Mesenchymal stem cell (in vitro differentiated cells and primary cell): ENCODE results near the gene FLT3. TPM values are rescaled to one million over a fixed set of nuclear protein-coding genes. Genes with fewer than 3 reads are reported as not detected.
"Not testable (repeated sequence)": the region's sequence is repeated elsewhere in the genome, so short reads cannot be mapped to it uniquely, and the experiment has no call there.

Experiments used
- DNase-seq: peaks from one replicate; pipeline ENCODE4 v3.0.0-alpha.2; 2013
- H2AFZ ChIP-seq: one replicate; pipeline ENCODE4 v1.6.1; 2013; ENCODE audit warnings: low read depth, mild to moderate bottlenecking, control low read depth, inconsistent platforms, low read length, moderate library complexity
- H2AK5ac ChIP-seq: 2 replicates; pipeline ENCODE4 v1.6.1; 2013; ENCODE audit warnings: low read length, moderate library complexity, mild to moderate bottlenecking, inconsistent platforms; ENCODE audit not compliant: severe bottlenecking
- H2BK120ac ChIP-seq: one replicate; pipeline ENCODE4 v1.6.1; 2013; ENCODE audit warnings: low read depth, mild to moderate bottlenecking, inconsistent platforms, low read length, moderate library complexity
- H2BK12ac ChIP-seq, 2 experiments: one replicate each; pipeline ENCODE4 v1.6.1; 2013; ENCODE audit warnings: inconsistent platforms in 2 of 2, low read length in 2 of 2, mild to moderate bottlenecking in 2 of 2, moderate library complexity in 2 of 2, control low read depth in 1 of 2
- H2BK15ac ChIP-seq: one replicate; pipeline ENCODE4 v1.6.1; 2013; ENCODE audit warnings: mild to moderate bottlenecking, low read depth, inconsistent platforms; ENCODE audit not compliant: poor library complexity, severe bottlenecking
- H2BK5ac ChIP-seq: 2 replicates; pipeline ENCODE4 v1.6.1; 2013; ENCODE audit warnings: low read depth, mild to moderate bottlenecking, low read length, control low read depth, inconsistent platforms; ENCODE audit not compliant: poor library complexity, severe bottlenecking
- H3K14ac ChIP-seq, 2 experiments: one replicate each; pipeline ENCODE4 v1.6.1; 2013; ENCODE audit warnings: inconsistent platforms in 2 of 2, low read length in 2 of 2, control low read depth in 1 of 2, mild to moderate bottlenecking in 1 of 2, moderate library complexity in 1 of 2
- H3K18ac ChIP-seq, 2 experiments: one replicate each; pipeline ENCODE4 v1.6.1; 2013; ENCODE audit warnings: inconsistent platforms in 2 of 2, low read length in 2 of 2, control low read depth in 1 of 2, low read depth in 1 of 2, mild to moderate bottlenecking in 1 of 2
- H3K23ac ChIP-seq, 2 experiments: one replicate each; pipeline ENCODE4 v1.6.1; 2013; ENCODE audit warnings: inconsistent platforms in 2 of 2, low read length in 2 of 2, mild to moderate bottlenecking in 2 of 2, moderate library complexity in 2 of 2, control low read depth in 1 of 2
- H3K27ac ChIP-seq: 2 replicates; pipeline ENCODE4 v1.5.1; 2013; ENCODE audit warnings: mild to moderate bottlenecking, moderate library complexity, low read length, control low read depth, inconsistent platforms; ENCODE audit not compliant: poor library complexity, severe bottlenecking
- H3K27me3 ChIP-seq, 2 experiments: 2 replicates each; pipeline versions ENCODE4 v1.6.1 to v1.7.0; 2013; ENCODE audit warnings: low read length in 2 of 2, mild to moderate bottlenecking in 2 of 2, moderate library complexity in 2 of 2, control low read depth in 1 of 2, inconsistent platforms in 1 of 2; ENCODE audit not compliant: control insufficient read depth in 1 of 2, insufficient read depth in 1 of 2
- H3K36me3 ChIP-seq, 2 experiments: 2 replicates each; pipeline versions ENCODE4 v1.6.1 to v1.7.0; 2013; ENCODE audit warnings: low read length in 2 of 2, control low read depth in 1 of 2, inconsistent platforms in 1 of 2, low read depth in 1 of 2, mild to moderate bottlenecking in 1 of 2; ENCODE audit not compliant: insufficient read depth in 2 of 2, control insufficient read depth in 1 of 2
- H3K4ac ChIP-seq, 2 experiments: one replicate each; pipeline ENCODE4 v1.6.1; 2013; ENCODE audit warnings: inconsistent platforms in 2 of 2, low read length in 2 of 2, mild to moderate bottlenecking in 2 of 2, moderate library complexity in 2 of 2, control low read depth in 1 of 2, low read depth in 1 of 2
- H3K4me1 ChIP-seq: 2 replicates; pipeline ENCODE4 v1.6.1; 2013; ENCODE audit warnings: low read depth, low read length, control low read depth; ENCODE audit not compliant: control insufficient read depth, insufficient read depth
- H3K4me2 ChIP-seq: 2 replicates; pipeline ENCODE4 v1.6.1; 2013; ENCODE audit warnings: low read length, mild to moderate bottlenecking, inconsistent platforms; ENCODE audit not compliant: poor library complexity, severe bottlenecking
- H3K4me3 ChIP-seq, 2 experiments: 2 replicates each; pipeline versions ENCODE4 v1.5.1 to v1.7.0; 2013; ENCODE audit warnings: low read length in 2 of 2, mild to moderate bottlenecking in 2 of 2, control low read depth in 1 of 2, low read depth in 1 of 2; ENCODE audit not compliant: insufficient read depth in 1 of 2
- H3K79me1 ChIP-seq: replicated peaks from 2 replicates; pipeline ENCODE4 v1.6.1; 2013; ENCODE audit warnings: mild to moderate bottlenecking, control low read depth, low read length, inconsistent platforms; ENCODE audit not compliant: poor library complexity, severe bottlenecking
- H3K9ac ChIP-seq: 2 replicates; pipeline ENCODE4 v1.7.0; 2013; ENCODE audit warnings: mild to moderate bottlenecking, low read length, moderate library complexity
- H3K9me3 ChIP-seq: 2 replicates; pipeline ENCODE4 v1.7.0; 2013; ENCODE audit warnings: mild to moderate bottlenecking, low read length; ENCODE audit not compliant: control insufficient read depth
- H4K8ac ChIP-seq: one replicate; pipeline ENCODE4 v1.6.1; 2013; ENCODE audit warnings: inconsistent platforms, mild to moderate bottlenecking, low read length, moderate library complexity
- H4K91ac ChIP-seq: one replicate; pipeline ENCODE4 v1.6.1; 2013; ENCODE audit warnings: mild to moderate bottlenecking, low read length, inconsistent platforms
- WGBS: methylation state at CpG from one replicate; pipeline ENCODE4 v1.1.7; 2013; ENCODE audit warnings: mixed read lengths; 5-methylcytosine and 5-hydroxymethylcytosine counted together
- polyA plus RNA-seq, 2 experiments: library from polyadenylated mRNA; stranded (reverse); fragments of 200-250 nt; gene quantifications; one replicate each; pipeline ENCODE4 v1.2.3, GENCODE V29; 2013

The FLT3 gene
- not detected for polyA plus RNA-seq (2013, experiment 1 of 2)
- 0.01 TPM for polyA plus RNA-seq (2013, experiment 2 of 2)

DNA sequence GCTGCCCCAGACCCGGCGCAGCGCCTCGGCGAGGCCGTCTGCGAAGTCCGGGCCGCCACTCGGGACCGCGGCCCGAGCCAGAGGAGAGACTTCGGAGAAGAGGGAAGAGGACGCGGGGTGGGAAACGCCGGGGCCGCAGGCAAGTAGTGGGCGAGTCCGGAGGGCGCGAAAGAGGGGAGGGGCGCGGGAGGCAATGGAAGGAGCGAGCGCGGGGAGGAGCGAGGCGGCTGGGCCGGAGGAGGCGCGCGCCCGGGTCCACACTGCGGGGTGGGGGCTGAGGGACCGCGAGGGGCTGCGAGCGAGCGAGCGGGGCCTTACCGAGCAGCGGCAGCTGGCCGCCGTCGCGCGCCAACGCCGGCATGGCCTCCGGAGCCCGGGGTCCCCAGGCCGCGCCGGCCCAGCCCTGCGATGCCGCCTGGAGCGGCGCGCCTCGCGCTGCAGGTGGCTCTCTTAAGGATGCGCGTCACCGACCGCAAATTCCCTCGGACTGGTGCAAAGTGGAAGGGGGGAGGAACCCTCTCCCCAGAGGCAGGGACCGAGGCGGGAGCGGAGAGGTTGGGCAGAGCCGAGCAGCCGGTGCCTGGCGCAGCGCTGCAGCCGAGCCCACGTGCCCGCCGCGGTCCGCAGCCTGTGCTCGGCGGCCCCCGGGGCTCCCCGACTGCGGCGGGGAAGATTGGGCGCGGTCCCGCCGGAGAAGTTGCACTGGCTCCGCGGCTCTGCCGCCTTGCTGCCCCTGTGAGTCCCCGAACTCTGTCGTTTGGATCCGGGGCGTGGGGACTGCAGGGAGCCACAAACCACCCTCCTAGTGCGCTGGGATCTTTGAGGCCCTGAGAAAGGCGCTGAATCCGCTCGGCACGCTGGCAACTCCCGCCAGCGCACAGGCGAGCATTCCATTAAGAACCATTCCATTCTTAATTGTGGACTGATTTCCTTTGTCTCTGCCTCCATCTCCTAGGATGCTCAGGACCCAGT lies at the start of gene FLT3:
TSS of gene FLT3 (minus strand) at position 427 of the 972 bp plus-strand sequence. CDS start at position 361, 66 bp downstream.
- Histone ChIP-seq H3K4me1 (peaks cover 11% of the 10 kb centered on the region), H2AFZ (no peak within 1 kb of the TSS), H2BK120ac (no peak within 1 kb of the TSS), H3K14ac (no peak within 1 kb of the TSS), H2BK5ac (no peak within 1 kb of the TSS), H3K18ac (no peak within 1 kb of the TSS), H3K9me3 (peaks cover 14% of the 10 kb centered on the region), H3K9ac (no peak within 1 kb of the TSS), H3K4me2 (peak within 1 kb of the TSS; percentile 99), H3K36me3 (no peaks in the 10 kb centered on the region), H3K4ac (no peak within 1 kb of the TSS), H3K27ac (no peak within 1 kb of the TSS), H3K79me1 (no peaks in the 10 kb centered on the region), H3K27me3 (peaks cover 50 to 77% of the 10 kb centered on the region in 2 experiments), H2AK5ac (no peak within 1 kb of the TSS), H4K91ac (no peak within 1 kb of the TSS), H2BK12ac (no peak within 1 kb of the TSS), H2BK15ac (no peak within 1 kb of the TSS), H3K4me3 (peak within 1 kb of the TSS; percentile 37 to 53), H4K8ac (no peak within 1 kb of the TSS), H3K23ac (peak within 1 kb of the TSS in 1 of 2 experiments; percentile 40)
- under 1% methylated on average over 62 of the region's 106 CpGs for WGBS
- DNase-seq = peak; percentile 39

DNA sequence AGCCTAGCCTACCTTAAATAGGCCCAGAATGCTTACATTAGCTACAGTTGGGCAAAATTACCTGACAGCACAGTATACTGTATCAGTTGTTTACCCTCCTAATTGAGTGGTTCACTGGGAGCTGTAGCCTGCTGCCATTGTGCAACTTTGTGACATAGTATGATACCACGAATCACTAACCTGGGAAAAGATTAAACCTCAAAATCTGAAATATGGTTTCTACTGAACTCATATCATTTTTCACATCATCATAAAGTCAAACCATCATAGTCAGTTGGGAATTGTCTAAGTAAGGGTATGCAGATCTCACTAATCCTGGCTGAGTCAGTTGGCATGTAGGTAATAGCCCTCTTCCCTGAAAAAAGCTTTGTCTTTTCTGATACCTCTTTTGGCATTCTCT lies 47.1 kb upstream of the FLT3 start:
- 92% methylated on average over 1 of the region's 1 CpG for WGBS
- no peak overlapping the region for H3K4me2 ChIP-seq
- no peaks in the 10 kb centered on the region for H3K9me3 ChIP-seq
- no peak overlapping the region for H2BK120ac ChIP-seq
- H3K79me1 ChIP-seq = peaks cover 5% of the 10 kb centered on the region
- H2AK5ac ChIP-seq = no peak overlapping the region
- H3K4ac ChIP-seq = no peak overlapping the region
- peaks cover 4% of the 10 kb centered on the region for H3K4me1 ChIP-seq
- no peak overlapping the region for H2BK15ac ChIP-seq
- H3K14ac ChIP-seq = no peak overlapping the region
- H3K23ac ChIP-seq = no peak overlapping the region
- no peak overlapping the region for H4K91ac ChIP-seq
- H3K18ac ChIP-seq = no peak overlapping the region
- no peak overlapping the region for H2BK12ac ChIP-seq
- no peaks in the 10 kb centered on the region for H3K27me3 ChIP-seq
- H3K9ac ChIP-seq = no peak overlapping the region
- H3K36me3 ChIP-seq = no peaks in the 10 kb centered on the region
- H3K27ac ChIP-seq = no peak overlapping the region
- H2AFZ ChIP-seq = no peak overlapping the region
- H2BK5ac ChIP-seq = no peak overlapping the region
- H3K4me3 ChIP-seq = no peak overlapping the region
- DNase-seq = no peak
- no peak overlapping the region for H4K8ac ChIP-seq

- Histone ChIP-seq H4K8ac (no peak overlapping the region), H3K4me1 (peaks cover 10% of the 10 kb centered on the region), H3K4me3 (no peak overlapping the region), H3K9ac (no peak overlapping the region), H2AFZ (no peak overlapping the region), H3K79me1 (peaks cover 3% of the 10 kb centered on the region), H4K91ac (no peak overlapping the region), H3K18ac (no peak overlapping the region), H2AK5ac (no peak overlapping the region), H3K23ac (no peak overlapping the region), H2BK12ac (no peak overlapping the region), H3K9me3 (no peaks in the 10 kb centered on the region), H2BK15ac (no peak overlapping the region), H3K36me3 (no peaks in the 10 kb centered on the region), H2BK5ac (no peak overlapping the region), H3K4ac (no peak overlapping the region), H3K27me3 (no peaks in the 10 kb centered on the region), H3K14ac (no peak overlapping the region), H3K27ac (no peak overlapping the region), H3K4me2 (no peak overlapping the region), H2BK120ac (no peak overlapping the region)
- WGBS = 98% methylated on average over 6 of the region's 6 CpGs
- DNase-seq = no peak
Measured at GRCh38 chr13:28145049-28145448, 44.7 kb upstream of the FLT3 start.

GRCh38 chr13:28141542-28141941 lies 41.2 kb upstream of the FLT3 start:
- not testable (repeated sequence) for H2BK12ac ChIP-seq, H3K4me2 ChIP-seq, H3K27ac ChIP-seq, H3K4me3 ChIP-seq, H3K18ac ChIP-seq, H3K27me3 ChIP-seq, H2BK15ac ChIP-seq, H3K23ac ChIP-seq, H3K79me1 ChIP-seq, H3K4ac ChIP-seq, H3K14ac ChIP-seq, H2AK5ac ChIP-seq, H2AFZ ChIP-seq, DNase-seq, H2BK120ac ChIP-seq, H2BK5ac ChIP-seq, H3K9me3 ChIP-seq, H3K36me3 ChIP-seq, H3K4me1 ChIP-seq, H4K8ac ChIP-seq, H4K91ac ChIP-seq
- peak overlapping the region; percentile 0 for H3K9ac ChIP-seq
- 67% methylated on average over 10 of the region's 10 CpGs for WGBS
